HepG2 (cell line): ENCODE data around the gene RRM2. TPM values are rescaled to one million over a fixed set of nuclear protein-coding genes. Genes with fewer than 3 reads are reported as not detected.

Experiments used
- ATRX ChIP-seq: sonication (generic); formaldehyde crosslinking; IDR thresholded peaks from 2 replicates; pipeline ENCODE4 v1.4.0; 2020; ENCODE audit warnings: missing genetic modification reagents, borderline replicate concordance
- CEBPB ChIP-seq: IDR thresholded peaks from 2 replicates; pipeline ENCODE4 v1.6.1; 2011; ENCODE audit warnings: low read depth, low read length, improper control_type of control experiment, borderline replicate concordance
- JDP2 ChIP-seq: sonication (generic); formaldehyde crosslinking; IDR thresholded peaks from 2 replicates; pipeline ENCODE4 v1.8.1; 2022; ENCODE audit warnings: missing genetic modification reagents, borderline replicate concordance
- KIAA2018 ChIP-seq: sonication (generic); formaldehyde crosslinking; IDR thresholded peaks from 2 replicates; pipeline ENCODE4 v1.5.0; 2020; ENCODE audit warnings: mild to moderate bottlenecking, missing genetic modification reagents, borderline replicate concordance
- MAFG ChIP-seq: sonication (generic); formaldehyde crosslinking; IDR thresholded peaks from 2 replicates; pipeline ENCODE4 v1.5.1; 2020; ENCODE audit warnings: mild to moderate bottlenecking, missing genetic modification reagents
- SAP130 ChIP-seq: IDR thresholded peaks from 2 replicates; pipeline ENCODE4 v1.6.1; 2016; ENCODE audit warnings: low read depth
- SPEN ChIP-seq: sonication (generic); formaldehyde crosslinking; IDR thresholded peaks from 2 replicates; pipeline ENCODE4 v1.5.1; 2020; ENCODE audit warnings: low read depth, mild to moderate bottlenecking, missing genetic modification reagents
- TCF12 ChIP-seq, 2 experiments: fragments of 450-650 bp in 1 of 2; sonication (generic) in 1 of 2; formaldehyde crosslinking in 1 of 2; IDR thresholded peaks; 2 replicates each; pipeline versions ENCODE4 v1.6.1 to v1.8.0; 2017 to 2022; ENCODE audit warnings: antibody characterized with exemption in 1 of 2, mild to moderate bottlenecking in 1 of 2, missing genetic modification reagents in 1 of 2, moderate library complexity in 1 of 2
- USF2 ChIP-seq, 2 experiments: sonication (generic) in 1 of 2; formaldehyde crosslinking in 1 of 2; IDR thresholded peaks; 2 replicates each; pipeline versions ENCODE4 v1.5.1 to v1.6.1; 2011 to 2020; ENCODE audit warnings: borderline replicate concordance in 1 of 2, low read depth in 1 of 2, low read length in 1 of 2, mild to moderate bottlenecking in 1 of 2, missing genetic modification reagents in 1 of 2, moderate library complexity in 1 of 2
- ZNF354B ChIP-seq: sonication (generic); formaldehyde crosslinking; IDR thresholded peaks from 2 replicates; pipeline ENCODE4 v1.8.0; 2022; ENCODE audit warnings: mild to moderate bottlenecking, missing genetic modification reagents
- ZNF383 ChIP-seq: sonication (generic); formaldehyde crosslinking; IDR thresholded peaks from 2 replicates; pipeline ENCODE4 v1.4.0; 2020; ENCODE audit warnings: missing genetic modification reagents, mild to moderate bottlenecking, borderline replicate concordance
- ZNF639 ChIP-seq: conservative IDR thresholded peaks from 2 replicates; pipeline ENCODE4 v1.6.1; 2018; ENCODE audit warnings: missing genetic modification reagents
- ZNF800 ChIP-seq: sonication (generic); formaldehyde crosslinking; IDR thresholded peaks from 2 replicates; pipeline ENCODE4 v1.4.0; 2020; ENCODE audit warnings: missing genetic modification reagents
- polyA plus RNA-seq, 8 experiments: library from polyadenylated mRNA; depleted of rRNA in 3 of 8; stranded (reverse) in 7 of 8; unstranded in 1 of 8; fragments of >200 nt; fragmentation: Illumina TruSeq in 4 of 8; extraction: Trizol in 4 of 8; gene quantifications; 2 replicates each; pipeline versions ENCODE4 v1.2.1 to v1.2.3, GENCODE V29; 2011 to 2016; ENCODE audit warnings: low read depth in 4 of 8, missing spikeins in 1 of 8, mixed read lengths in 1 of 8; ENCODE audit not compliant: insufficient read depth in 1 of 8
- total RNA-seq, 5 experiments: library from RNA; depleted of rRNA; stranded (reverse); fragments of >200 nt; fragmentation: Illumina TruSeq; extraction: Trizol; gene quantifications; 2 replicates each; pipeline ENCODE4 v1.2.3, GENCODE V29; 2016; ENCODE audit warnings: low read depth in 1 of 5

Gene RRM2
- total and polyA plus RNA-seq, 2 of the 13 experiments (the other 11 are each of a cell fraction or from before 2014, with no cell fraction given) = 31.3 to 150 TPM

- TF ChIP-seq KIAA2018 (CRISPR knock-in tag) (no peak), ZNF354B (CRISPR knock-in tag) (no peak), MAFG (CRISPR knock-in tag) (no peak), USF2 (IDR thresholded peaks at IDR 0.05; ENCODE audit: low read depth, low read length) (no peak), USF2 (CRISPR knock-in tag; IDR thresholded peaks at IDR 0.05; ENCODE audit: borderline replicate concordance) (0 out of 2 replicates have a peak, but pooled peaks have one; percentile 13), JDP2 (CRISPR knock-in tag) (no peak), ATRX (CRISPR knock-in tag) (no peak), ZNF383 (CRISPR knock-in tag) (no peak), ZNF800 (CRISPR knock-in tag) (no peak), ZNF639 (CRISPR knock-in tag) (no peak), SPEN (CRISPR knock-in tag) (no peak), CEBPB (no peak), SAP130 (CRISPR knock-in tag) (no peak), TCF12 (IDR thresholded peaks at IDR 0.05) (no peak), TCF12 (CRISPR knock-in tag; IDR thresholded peaks at IDR 0.05) (no peak)
These were observed 2.9 kb upstream of the RRM2 start (continued) for GRCh38 chr2:10119601-10120157.
